IMR-90 (cell line): ENCODE results near the gene CNPY1. TPM values are rescaled to one million over a fixed set of nuclear protein-coding genes. Genes with fewer than 3 reads are reported as not detected.

Source experiments
- ATAC-seq: fragments of 200-7000 bp; cut with Tn5 transposase; 2 replicates; pipeline ENCODE4 v1.9.1; 2020; ENCODE audit warnings: low read depth, mild to moderate bottlenecking, moderate library complexity
- BruUV-seq: library from RNA; stranded (reverse); fragments of 400-500 nt; replicated peaks from 2 replicates; lab custom pipeline; 2021; lab: Mats Ljungman, UMichigan
- CTCF ChIA-PET: fragments of 300-600 bp; formaldehyde crosslinking; extraction: SDS; loops from one replicate; lab custom pipeline; 2021; ENCODE audit warnings: antibody characterized with exemption; lab: Yijun Ruan, JAX
- POLR2A ChIA-PET: fragments of 300-600 bp; sonication (Branson Sonifier 250); formaldehyde crosslinking; loops from one replicate; lab custom pipeline; 2022; ENCODE audit warnings: antibody characterized with exemption; ENCODE audit not compliant: unreplicated experiment; lab: Charles Lee
- DNase-seq: peaks from one replicate; pipeline ENCODE4 v3.0.0; 2013
- H2AFZ ChIP-seq: replicated peaks from 2 replicates; pipeline ENCODE3; 2013; ENCODE audit warnings: low read length, mild to moderate bottlenecking; ENCODE audit not compliant: poor library complexity
- H2AK5ac ChIP-seq: 2 replicates; pipeline ENCODE4 v1.6.1; 2013; ENCODE audit warnings: low read depth, low read length, inconsistent platforms
- H2AK9ac ChIP-seq: replicated peaks from 2 replicates; pipeline ENCODE3; 2013; ENCODE audit warnings: mild to moderate bottlenecking, low read depth, low read length, moderate library complexity; ENCODE audit not compliant: poor library complexity
- H2BK120ac ChIP-seq: 2 replicates; pipeline ENCODE4 v1.6.1; 2013; ENCODE audit warnings: low read depth, low read length, inconsistent platforms
- H2BK15ac ChIP-seq: 3 replicates; pipeline ENCODE4 v1.6.1; 2013; ENCODE audit warnings: low read depth, low read length, inconsistent platforms
- H2BK20ac ChIP-seq: 2 replicates; pipeline ENCODE4 v1.6.1; 2013; ENCODE audit warnings: low read depth, mild to moderate bottlenecking, inconsistent platforms, low read length, moderate library complexity
- H2BK5ac ChIP-seq: 2 replicates; pipeline ENCODE4 v1.6.1; 2013; ENCODE audit warnings: mild to moderate bottlenecking, low read depth, low read length, inconsistent platforms; ENCODE audit not compliant: poor library complexity, severe bottlenecking
- H3K14ac ChIP-seq: replicated peaks from 2 replicates; pipeline ENCODE4 v1.6.1; 2013; ENCODE audit warnings: low read depth, low read length, inconsistent platforms
- H3K18ac ChIP-seq: 2 replicates; pipeline ENCODE4 v1.6.1; 2013; ENCODE audit warnings: low read depth, low read length, control low read depth
- H3K23ac ChIP-seq: 2 replicates; pipeline ENCODE4 v1.6.1; 2013; ENCODE audit warnings: low read depth, low read length, inconsistent platforms
- H3K27ac ChIP-seq: 2 replicates; pipeline ENCODE4 v1.5.1; 2013; ENCODE audit warnings: mild to moderate bottlenecking, control low read depth, low read length; ENCODE audit not compliant: insufficient read depth
- H3K27me3 ChIP-seq: 2 replicates; pipeline ENCODE4 v1.6.1; 2013; ENCODE audit warnings: low read length; ENCODE audit not compliant: control insufficient read depth, insufficient read depth
- H3K36me3 ChIP-seq: 2 replicates; pipeline ENCODE4 v1.6.1; 2013; ENCODE audit warnings: low read length, mixed read lengths; ENCODE audit not compliant: control insufficient read depth, insufficient read depth
- H3K4ac ChIP-seq: 2 replicates; pipeline ENCODE4 v1.6.1; 2013; ENCODE audit warnings: low read depth, low read length, inconsistent platforms
- H3K4me1 ChIP-seq: 2 replicates; pipeline ENCODE4 v1.6.1; 2013; ENCODE audit warnings: low read length, mixed read lengths; ENCODE audit not compliant: control insufficient read depth, insufficient read depth
- H3K4me2 ChIP-seq: 2 replicates; pipeline ENCODE4 v1.6.1; 2013; ENCODE audit warnings: low read depth, mild to moderate bottlenecking, control low read depth, low read length, moderate library complexity
- H3K4me3 ChIP-seq: 2 replicates; pipeline ENCODE4 v1.5.1; 2013; ENCODE audit warnings: low read depth, mild to moderate bottlenecking, control low read depth, low read length, moderate library complexity; ENCODE audit not compliant: insufficient read depth
- H3K56ac ChIP-seq: 2 replicates; pipeline ENCODE4 v1.6.1; 2013; ENCODE audit warnings: low read length, inconsistent platforms; ENCODE audit not compliant: insufficient read depth; ENCODE audit errors: extremely low read depth
- H3K79me1 ChIP-seq, 2 experiments: 2 replicates each; pipeline ENCODE4 v1.6.1; 2013; ENCODE audit warnings: low read length in 2 of 2, inconsistent platforms in 1 of 2, low read depth in 1 of 2
- H3K9ac ChIP-seq: 2 replicates; pipeline ENCODE4 v1.6.1; 2013; ENCODE audit warnings: low read depth, low read length, control low read depth
- H3K9me1 ChIP-seq: 2 replicates; pipeline ENCODE4 v1.6.1; 2013; ENCODE audit warnings: low read length, inconsistent platforms; ENCODE audit not compliant: insufficient read depth
- H3K9me3 ChIP-seq: 2 replicates; pipeline ENCODE4 v1.6.1; 2013; ENCODE audit warnings: low read length; ENCODE audit not compliant: control insufficient read depth, insufficient read depth
- H4K20me1 ChIP-seq: 2 replicates; pipeline ENCODE4 v1.6.1; 2013; ENCODE audit warnings: low read length, inconsistent platforms; ENCODE audit not compliant: insufficient read depth
- H4K5ac ChIP-seq: 2 replicates; pipeline ENCODE4 v1.6.1; 2013; ENCODE audit warnings: mild to moderate bottlenecking, low read depth, low read length, control low read depth
- H4K8ac ChIP-seq, 2 experiments: 2 replicates each; pipeline ENCODE4 v1.6.1; 2013; ENCODE audit warnings: low read depth in 2 of 2, low read length in 2 of 2, control low read depth in 1 of 2, inconsistent platforms in 1 of 2
- H4K91ac ChIP-seq: 2 replicates; pipeline ENCODE4 v1.6.1; 2013; ENCODE audit warnings: low read depth, low read length, inconsistent platforms; ENCODE audit not compliant: insufficient read depth
- CEBPB ChIP-seq: IDR thresholded peaks from 2 replicates; pipeline ENCODE4 v1.6.1; 2012; ENCODE audit warnings: low read depth, low read length, improper control_type of control experiment
- CTCF ChIP-seq: conservative IDR thresholded peaks from 2 replicates; pipeline ENCODE4 v1.5.1; 2012; ENCODE audit warnings: mild to moderate bottlenecking, low read depth, low read length, improper control_type of control experiment
- FOS ChIP-seq: fragments of 150-350 bp; IDR thresholded peaks from 2 replicates; pipeline ENCODE4 v1.6.1; 2016; ENCODE audit warnings: low read depth, low read length
- MAZ ChIP-seq: IDR thresholded peaks from 2 replicates; pipeline ENCODE4 v1.6.1; 2012; ENCODE audit warnings: low read depth, mild to moderate bottlenecking, low read length, improper control_type of control experiment, moderate library complexity, borderline replicate concordance
- MXI1 ChIP-seq: IDR thresholded peaks from 2 replicates; pipeline ENCODE4 v1.6.1; 2012; ENCODE audit warnings: low read depth, mild to moderate bottlenecking, low read length, moderate library complexity, borderline replicate concordance
- RAD21 ChIP-seq: IDR thresholded peaks from 2 replicates; pipeline ENCODE4 v1.6.1; 2012; ENCODE audit warnings: low read length, improper control_type of control experiment
- SMC3 ChIP-seq: fragments of 150-350 bp; IDR thresholded peaks from 2 replicates; pipeline ENCODE4 v1.6.1; 2016; ENCODE audit warnings: low read depth, mild to moderate bottlenecking, antibody characterized with exemption, low read length, moderate library complexity
- WGBS, 2 experiments: methylation state at CpG; one replicate each; pipeline versions ENCODE4 v1.1.5 to v1.1.7; 2013; ENCODE audit warnings: missing lambda C conversion rate in 2 of 2; ENCODE audit not compliant: insufficient read length in 1 of 2; ENCODE audit errors: extremely low coverage in 2 of 2; 5-methylcytosine and 5-hydroxymethylcytosine counted together
- dilution Hi-C: fragments of 300-500 bp; cut with HindIII; formaldehyde crosslinking; loops from one replicate; pipeline ENCODE4 v1.14.3; 2018; ENCODE audit warnings: low sequenced_read_pairs; ENCODE audit not compliant: unreplicated experiment
- in situ Hi-C: fragments of 300-500 bp; cut with MboI; formaldehyde crosslinking; loops from 3 replicates; pipeline ENCODE4 v1.14.3; 2019; ENCODE audit warnings: low sequenced_read_pairs, inconsistent platforms, mixed read lengths
- intact Hi-C: fragments of 100-400 bp; cut with micrococcal nuclease; formaldehyde crosslinking; loops from 2 replicates; pipeline ENCODE4 v1.10.0; 2022
- polyA plus RNA-seq, 3 experiments: library from polyadenylated mRNA; depleted of rRNA; stranded (reverse); fragments of >200 nt; gene quantifications; 2 replicates each; pipeline ENCODE4 v1.2.3, GENCODE V29; 2012; ENCODE audit warnings: low replicate concordance in 1 of 3
- total RNA-seq: library from RNA; depleted of rRNA; stranded (reverse); fragments of >200 nt; gene quantifications from 2 replicates; pipeline ENCODE4 v1.2.3, GENCODE V29; 2012

The CNPY1 gene
- total and polyA plus RNA-seq, 2 of the 4 experiments (the other 2 are of a cell fraction), result not detected

GRCh38 chr7:155493744-155494538, 52.4 kb downstream of the CNPY1 start:
- TF ChIP-seq RAD21 (no peak), SMC3 (no peak), MAZ (no peak), MXI1 (no peak), CTCF (no peak), CEBPB (no peak), FOS (no peak)
- H3K56ac ChIP-seq, result no peak overlapping the region
- H2AK5ac ChIP-seq, result no peak overlapping the region
- no peak overlapping the region for H3K14ac ChIP-seq
- H3K4ac ChIP-seq, result no peak overlapping the region
- ATAC-seq (no peak), DNase-seq (no peak)
- H3K27ac ChIP-seq, result no peak overlapping the region
- H3K4me2 ChIP-seq, result no peak overlapping the region
- no peak overlapping the region for H2AK9ac ChIP-seq
- H3K4me3 ChIP-seq, result no peak overlapping the region
- H2BK5ac ChIP-seq, result no peak overlapping the region
- H3K18ac ChIP-seq, result no peak overlapping the region
- dilution Hi-C loops, result no loop called here
- H2BK15ac ChIP-seq, result no peak overlapping the region
- no peak overlapping the region for H2BK20ac ChIP-seq
- H3K9me3 ChIP-seq, result no peaks in the 10 kb centered on the region
- H3K9ac ChIP-seq, result no peak overlapping the region
- H2BK120ac ChIP-seq, result no peak overlapping the region
- H3K36me3 ChIP-seq, result no peaks in the 10 kb centered on the region
- H3K27me3 ChIP-seq, result peaks cover 3% of the 10 kb centered on the region
- in situ Hi-C loops, result no loop called here
- no peaks in the 10 kb centered on the region for H3K9me1 ChIP-seq
- H4K8ac ChIP-seq, result no peak overlapping the region
- no peaks in the 10 kb centered on the region for H3K79me1 ChIP-seq
- no peaks in the 10 kb centered on the region for H4K20me1 ChIP-seq
- H4K91ac ChIP-seq, result no peak overlapping the region
- H3K4me1 ChIP-seq, result no peaks in the 10 kb centered on the region
- no peak overlapping the region for H3K23ac ChIP-seq
- WGBS, 2 experiments, result 71% methylated on average over 19 of the region's 33 CpGs; no CpG with 5 or more reads in 1 of the 2 experiments
- CTCF ChIA-PET, result no interaction called here
- BruUV-seq, result no TSS peak
- H4K5ac ChIP-seq, result no peak overlapping the region
- H2AFZ ChIP-seq, result no peak overlapping the region
- intact Hi-C loops, result no loop called here
- POLR2A ChIA-PET, result no interaction called here
